ENCODE measurements around the gene ZNF354C. TPM values are rescaled to one million over a fixed set of nuclear protein-coding genes. Genes with fewer than 3 reads are reported as not detected.

Gene ZNF354C
- total and polyA plus RNA-seq, 2 of the 13 experiments (the other 11 are each of a cell fraction or from before 2014, with no cell fraction given) = 0.02 TPM; not detected in 1

DNA sequence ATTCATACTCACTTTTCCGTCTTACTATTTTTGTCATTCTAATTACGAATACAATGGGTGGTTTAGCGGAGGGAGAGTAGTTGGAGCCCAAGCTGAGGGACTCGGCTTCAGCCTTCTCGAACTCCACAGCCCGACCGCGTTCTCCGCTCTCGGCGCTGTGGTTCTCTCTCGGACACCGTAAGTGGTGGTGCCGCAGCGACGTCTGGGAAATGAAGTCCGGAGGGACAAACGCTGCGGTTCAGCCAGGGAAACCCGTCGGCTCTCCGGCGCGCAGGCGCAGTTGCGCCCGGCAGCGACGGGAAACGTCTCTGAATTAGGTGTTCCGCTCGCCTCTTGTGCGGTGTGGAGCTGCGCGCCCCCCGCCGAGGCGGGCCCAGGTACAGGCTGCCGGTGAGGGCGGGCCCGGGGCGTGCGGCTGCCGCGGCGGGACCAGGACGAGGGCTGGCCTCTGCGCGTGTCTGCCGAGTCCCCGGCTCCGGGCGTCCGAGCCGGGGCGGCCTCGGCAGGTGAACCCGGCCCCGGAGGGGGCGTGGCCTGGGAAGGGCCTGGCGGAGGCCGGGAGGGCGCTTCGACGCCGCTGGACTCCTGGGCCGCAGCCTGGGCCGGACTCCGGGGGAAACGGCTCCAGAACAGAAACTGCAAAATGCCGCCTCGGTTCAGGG lies 36.5 kb upstream of the ZNF354C start, which contains the start of gene ZNF879 (continued):
- no peak for TF ChIP-seq GPN1 (CRISPR knock-in tag; IDR thresholded peaks at IDR 0.05; ENCODE audit: borderline replicate concordance)
- TF ChIP-seq, protein P1, sequence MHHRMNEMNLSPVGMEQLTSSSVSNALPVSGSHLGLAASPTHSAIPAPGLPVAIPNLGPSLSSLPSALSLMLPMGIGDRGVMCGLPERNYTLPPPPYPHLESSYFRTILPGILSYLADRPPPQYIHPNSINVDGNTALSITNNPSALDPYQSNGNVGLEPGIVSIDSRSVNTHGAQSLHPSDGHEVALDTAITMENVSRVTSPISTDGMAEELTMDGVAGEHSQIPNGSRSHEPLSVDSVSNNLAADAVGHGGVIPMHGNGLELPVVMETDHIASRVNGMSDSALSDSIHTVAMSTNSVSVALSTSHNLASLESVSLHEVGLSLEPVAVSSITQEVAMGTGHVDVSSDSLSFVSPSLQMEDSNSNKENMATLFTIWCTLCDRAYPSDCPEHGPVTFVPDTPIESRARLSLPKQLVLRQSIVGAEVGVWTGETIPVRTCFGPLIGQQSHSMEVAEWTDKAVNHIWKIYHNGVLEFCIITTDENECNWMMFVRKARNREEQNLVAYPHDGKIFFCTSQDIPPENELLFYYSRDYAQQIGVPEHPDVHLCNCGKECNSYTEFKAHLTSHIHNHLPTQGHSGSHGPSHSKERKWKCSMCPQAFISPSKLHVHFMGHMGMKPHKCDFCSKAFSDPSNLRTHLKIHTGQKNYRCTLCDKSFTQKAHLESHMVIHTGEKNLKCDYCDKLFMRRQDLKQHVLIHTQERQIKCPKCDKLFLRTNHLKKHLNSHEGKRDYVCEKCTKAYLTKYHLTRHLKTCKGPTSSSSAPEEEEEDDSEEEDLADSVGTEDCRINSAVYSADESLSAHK (CRISPR knock-in tag; IDR thresholded peaks at IDR 0.05; ENCODE audit: borderline replicate concordance) = no peak
- TF ChIP-seq, protein P2, sequence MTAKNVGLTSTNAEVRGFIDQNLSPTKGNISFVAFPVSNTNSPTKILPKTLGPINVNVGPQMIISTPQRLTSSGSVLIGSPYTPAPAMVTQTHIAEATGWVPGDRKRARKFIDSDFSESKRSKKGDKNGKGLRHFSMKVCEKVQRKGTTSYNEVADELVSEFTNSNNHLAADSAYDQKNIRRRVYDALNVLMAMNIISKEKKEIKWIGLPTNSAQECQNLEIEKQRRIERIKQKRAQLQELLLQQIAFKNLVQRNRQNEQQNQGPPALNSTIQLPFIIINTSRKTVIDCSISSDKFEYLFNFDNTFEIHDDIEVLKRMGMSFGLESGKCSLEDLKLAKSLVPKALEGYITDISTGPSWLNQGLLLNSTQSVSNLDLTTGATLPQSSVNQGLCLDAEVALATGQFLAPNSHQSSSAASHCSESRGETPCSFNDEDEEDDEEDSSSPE (CRISPR knock-in tag; IDR thresholded peaks at IDR 0.05) = peak; percentile 13; the same call in 1 of the 2 replicates
- no peak for TF ChIP-seq LCORL (IDR thresholded peaks at IDR 0.05)
- TF ChIP-seq LCORL (CRISPR knock-in tag; IDR thresholded peaks at IDR 0.05) = no peak
- peak; percentile 89 for TF ChIP-seq HCFC1 (IDR thresholded peaks at IDR 0.05; ENCODE audit: low read depth, low read length)
- TF ChIP-seq ZNF556 (CRISPR knock-in tag; IDR thresholded peaks at IDR 0.05; ENCODE audit: borderline replicate concordance) = no peak
- TF ChIP-seq STAG1 (CRISPR knock-in tag; IDR thresholded peaks at IDR 0.05) = no peak
- TF ChIP-seq, protein P3, sequence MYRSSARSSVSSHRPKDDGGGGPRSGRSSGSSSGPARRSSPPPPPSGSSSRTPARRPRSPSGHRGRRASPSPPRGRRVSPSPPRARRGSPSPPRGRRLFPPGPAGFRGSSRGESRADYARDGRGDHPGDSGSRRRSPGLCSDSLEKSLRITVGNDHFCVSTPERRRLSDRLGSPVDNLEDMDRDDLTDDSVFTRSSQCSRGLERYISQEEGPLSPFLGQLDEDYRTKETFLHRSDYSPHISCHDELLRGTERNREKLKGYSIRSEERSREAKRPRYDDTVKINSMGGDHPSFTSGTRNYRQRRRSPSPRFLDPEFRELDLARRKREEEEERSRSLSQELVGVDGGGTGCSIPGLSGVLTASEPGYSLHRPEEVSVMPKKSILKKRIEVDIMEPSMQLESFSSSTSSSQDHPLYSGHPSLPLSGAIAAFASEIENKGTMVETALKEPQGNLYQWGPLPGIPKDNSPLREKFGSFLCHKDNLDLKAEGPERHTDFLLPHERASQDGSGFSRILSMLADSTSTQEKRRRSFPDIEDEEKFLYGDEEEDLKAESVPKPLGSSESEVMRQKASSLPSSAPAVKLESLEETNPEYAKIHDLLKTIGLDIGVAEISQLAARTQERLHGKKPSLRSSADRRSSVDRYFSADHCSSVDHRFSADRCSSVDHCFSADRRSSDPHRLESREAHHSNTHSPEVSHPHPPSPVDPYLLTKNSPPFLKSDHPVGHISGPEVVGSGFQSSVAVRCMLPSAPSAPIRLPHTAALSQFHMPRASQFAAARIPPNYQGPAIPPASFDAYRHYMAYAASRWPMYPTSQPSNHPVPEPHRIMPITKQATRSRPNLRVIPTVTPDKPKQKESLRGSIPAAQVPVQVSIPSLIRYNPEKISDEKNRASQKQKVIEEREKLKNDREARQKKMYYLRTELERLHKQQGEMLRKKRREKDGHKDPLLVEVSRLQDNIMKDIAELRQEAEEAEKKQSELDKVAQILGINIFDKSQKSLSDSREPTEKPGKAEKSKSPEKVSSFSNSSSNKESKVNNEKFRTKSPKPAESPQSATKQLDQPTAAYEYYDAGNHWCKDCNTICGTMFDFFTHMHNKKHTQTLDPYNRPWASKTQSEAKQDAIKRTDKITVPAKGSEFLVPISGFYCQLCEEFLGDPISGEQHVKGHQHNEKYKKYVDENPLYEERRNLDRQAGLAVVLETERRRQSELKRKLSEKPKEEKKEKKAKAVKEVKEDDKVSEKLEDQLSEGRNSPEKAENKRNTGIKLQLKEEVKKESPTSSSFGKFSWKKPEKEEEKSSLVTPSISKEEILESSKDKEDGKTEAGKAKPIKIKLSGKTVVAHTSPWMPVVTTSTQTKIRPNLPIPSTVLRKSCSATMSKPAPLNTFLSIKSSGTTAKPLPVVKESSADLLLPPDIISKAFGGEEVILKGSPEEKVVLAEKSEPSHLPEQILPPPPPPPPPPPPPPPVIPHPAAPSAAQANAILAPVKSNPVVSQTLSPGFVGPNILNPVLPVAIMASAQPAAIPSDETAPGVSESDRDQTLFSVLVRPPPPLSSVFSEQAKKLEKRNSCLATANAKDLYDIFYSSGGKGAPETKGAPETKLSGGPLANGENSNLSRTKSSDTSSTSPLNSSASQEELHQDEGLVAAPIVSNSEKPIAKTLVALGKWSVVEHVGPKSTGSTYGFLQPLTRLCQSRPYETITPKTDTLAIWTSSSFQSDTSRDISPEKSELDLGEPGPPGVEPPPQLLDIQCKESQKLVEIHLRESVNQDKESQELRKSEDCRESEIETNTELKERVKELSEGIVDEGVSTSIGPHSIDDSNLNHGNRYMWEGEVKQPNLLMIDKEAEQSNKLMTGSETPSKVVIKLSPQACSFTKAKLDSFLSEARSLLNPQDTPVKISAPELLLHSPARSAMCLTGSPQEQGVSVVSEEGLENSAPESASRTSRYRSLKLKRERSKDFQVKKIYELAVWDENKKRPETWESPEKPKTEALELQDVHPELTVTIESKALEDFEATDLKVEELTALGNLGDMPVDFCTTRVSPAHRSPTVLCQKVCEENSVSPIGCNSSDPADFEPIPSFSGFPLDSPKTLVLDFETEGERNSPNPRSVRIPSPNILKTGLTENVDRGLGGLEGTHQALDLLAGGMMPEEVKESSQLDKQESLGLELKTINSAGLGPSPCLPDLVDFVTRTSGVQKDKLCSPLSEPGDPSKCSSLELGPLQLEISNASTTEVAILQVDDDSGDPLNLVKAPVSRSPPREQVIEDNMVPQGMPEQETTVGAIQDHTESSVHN (CRISPR knock-in tag; IDR thresholded peaks at IDR 0.05) = no peak
- TF ChIP-seq ISL2 (CRISPR knock-in tag; IDR thresholded peaks at IDR 0.05) = no peak; the same call in 1 of the 2 replicates
- TF ChIP-seq ZNF614 (CRISPR knock-in tag; IDR thresholded peaks at IDR 0.05; ENCODE audit: borderline replicate concordance) = no peak
- TF ChIP-seq NR2F1 (CRISPR knock-in tag; IDR thresholded peaks at IDR 0.05) = no peak
- TF ChIP-seq HMG20A (CRISPR knock-in tag; IDR thresholded peaks at IDR 0.05; ENCODE audit: borderline replicate concordance) = no peak
- no peak for TF ChIP-seq FOXJ3 (CRISPR knock-in tag; IDR thresholded peaks at IDR 0.05; ENCODE audit: borderline replicate concordance)
- TF ChIP-seq ZNF451 (CRISPR knock-in tag; IDR thresholded peaks at IDR 0.05) = no peak
- TF ChIP-seq, protein P4, sequence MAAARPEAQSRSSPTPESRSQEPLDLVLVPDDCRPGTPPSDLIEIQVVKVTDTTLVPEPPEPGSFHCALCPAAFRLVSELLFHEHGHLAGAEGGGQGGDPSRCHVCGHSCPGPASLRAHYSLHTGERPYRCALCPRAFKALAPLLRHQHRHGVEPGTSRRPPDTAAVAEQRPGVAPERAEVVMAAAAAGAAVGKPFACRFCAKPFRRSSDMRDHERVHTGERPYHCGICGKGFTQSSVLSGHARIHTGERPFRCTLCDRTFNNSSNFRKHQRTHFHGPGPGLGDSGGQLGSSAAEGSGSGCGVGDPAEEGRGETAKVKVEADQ (CRISPR knock-in tag; IDR thresholded peaks at IDR 0.05; ENCODE audit: borderline replicate concordance) = no peak
- no peak for TF ChIP-seq SP2 (CRISPR knock-in tag; IDR thresholded peaks at IDR 0.05)
- no peak for TF ChIP-seq KAT7 (CRISPR knock-in tag; IDR thresholded peaks at IDR 0.05; ENCODE audit: borderline replicate concordance)

All from HepG2 (cell line).